ENCODE results near the gene NBAS. TPM values are rescaled to one million over a fixed set of nuclear protein-coding genes. Genes with fewer than 3 reads are reported as not detected.

NBAS gene
- polyA plus RNA-seq, 1 of the 3 experiments (the other 2 are of a cell fraction): 12.0 TPM

- DNase-seq: no peak
- no peaks in the 10 kb centered on the region for H4K20me1 ChIP-seq (ENCODE audit: insufficient read depth)
- ChIA-PET POLR2A (no interaction called here), CTCF (interaction anchor here (2.7 to 9.4 kb wide), 2 partner anchors 9 to 37 kb away, joined by 8 to 98 read pairs; no protein-coding TSS in a partner anchor)
- H3F3A ChIP-seq (replicated peaks; ENCODE audit: insufficient read depth): no peaks in the 10 kb centered on the region
- no peak overlapping the region for H3K4me3 ChIP-seq (ENCODE audit: low read depth in 2 of 2, low read length in 1 of 2)
- H3K27me3 ChIP-seq (ENCODE audit: insufficient read depth): no peaks in the 10 kb centered on the region
- H3K9me3 ChIP-seq: no peaks in the 10 kb centered on the region
- no peaks in the 10 kb centered on the region for H3K36me3 ChIP-seq (replicated peaks in 1 of 2; ENCODE audit: control insufficient read depth in 1 of 2, insufficient read depth in 2 of 2, low read length in 1 of 2)
- H3K4me2 ChIP-seq: no peak overlapping the region
- H2AFZ ChIP-seq (ENCODE audit: low read depth): no peak overlapping the region
- no peak overlapping the region for H3K27ac ChIP-seq (ENCODE audit: low read depth in 2 of 2, low read length in 1 of 2)
- H3K4me1 ChIP-seq (ENCODE audit: control insufficient read depth in 1 of 2, insufficient read depth in 2 of 2, low read depth in 1 of 2, low read length in 1 of 2): no peaks in the 10 kb centered on the region
- no peaks in the 10 kb centered on the region for H3K9me2 ChIP-seq
- 15% methylated on average over 1 of the region's 1 CpG for WGBS (ENCODE audit: low lambda C conversion rate)
- no peak overlapping the region for H3K9ac ChIP-seq
- TF ChIP-seq FOSL2 (IDR thresholded peaks at IDR 0.05; ENCODE audit: borderline replicate concordance, low read depth): no peak
- no peak for TF ChIP-seq YY1 (IDR thresholded peaks at IDR 0.05; ENCODE audit: low read depth)
- no peak for TF ChIP-seq CHD2 (IDR thresholded peaks at IDR 0.05; ENCODE audit: low read length, partially characterized antibody)
- no peak for TF ChIP-seq USF2 (IDR thresholded peaks at IDR 0.05; ENCODE audit: borderline replicate concordance, low read depth, low read length)
- no peak for TF ChIP-seq TAF1 (IDR thresholded peaks at IDR 0.05; ENCODE audit: borderline replicate concordance, low read depth, low read length)
- H3K79me2 ChIP-seq (ENCODE audit: insufficient read depth): no peaks in the 10 kb centered on the region
Observed at GRCh38 chr2:15583826-15584225, 22.7 kb upstream of the NBAS start.

GRCh38 chr2:15582710-15583357 lies 21.7 kb upstream of the NBAS start:
- H3K9me3 ChIP-seq: no peaks in the 10 kb centered on the region
- H4K20me1 ChIP-seq (ENCODE audit: insufficient read depth): no peaks in the 10 kb centered on the region
- no peaks in the 10 kb centered on the region for H3K36me3 ChIP-seq (replicated peaks in 1 of 2; ENCODE audit: control insufficient read depth in 1 of 2, insufficient read depth in 2 of 2, low read length in 1 of 2)
- H3K9ac ChIP-seq: no peak overlapping the region
- no peak for DNase-seq
- H3K4me1 ChIP-seq (ENCODE audit: control insufficient read depth in 1 of 2, insufficient read depth in 2 of 2, low read depth in 1 of 2, low read length in 1 of 2): no peaks in the 10 kb centered on the region
- CTCF ChIA-PET: no interaction called here
- WGBS (ENCODE audit: low lambda C conversion rate): 65% methylated on average over 15 of the region's 15 CpGs
- POLR2A ChIA-PET: no interaction called here
- no peaks in the 10 kb centered on the region for H3K27me3 ChIP-seq (ENCODE audit: insufficient read depth)
- no peak overlapping the region for H2AFZ ChIP-seq (ENCODE audit: low read depth)
- H3K4me2 ChIP-seq: no peak overlapping the region
- no peaks in the 10 kb centered on the region for H3K9me2 ChIP-seq
- no peak overlapping the region for H3K27ac ChIP-seq (ENCODE audit: low read depth in 2 of 2, low read length in 1 of 2)
- no peak overlapping the region for H3K4me3 ChIP-seq (ENCODE audit: low read depth in 2 of 2, low read length in 1 of 2)
- no peaks in the 10 kb centered on the region for H3K79me2 ChIP-seq (ENCODE audit: insufficient read depth)
- H3F3A ChIP-seq (replicated peaks; ENCODE audit: insufficient read depth): no peaks in the 10 kb centered on the region
- no peak for TF ChIP-seq CTCF (IDR thresholded peaks at IDR 0.05)
- no peak for TF ChIP-seq TEAD4 (IDR thresholded peaks at IDR 0.05; ENCODE audit: borderline replicate concordance, insufficient read depth)
- TF ChIP-seq EZH2phosphoT487 (IDR thresholded peaks at IDR 0.05; ENCODE audit: borderline replicate concordance, low read depth): no peak
- TF ChIP-seq GATA2 (CRISPR knock-in tag; IDR thresholded peaks at IDR 0.05): no peak
- no peak for TF ChIP-seq TAF1 (IDR thresholded peaks at IDR 0.05; ENCODE audit: borderline replicate concordance, low read depth, low read length)
- TF ChIP-seq NFIC (IDR thresholded peaks at IDR 0.05; ENCODE audit: borderline replicate concordance): no peak
- TF ChIP-seq TCF12 (IDR thresholded peaks at IDR 0.05): no peak
- no peak for TF ChIP-seq FOSL2 (IDR thresholded peaks at IDR 0.05; ENCODE audit: borderline replicate concordance, low read depth)
- TF ChIP-seq CHD2 (IDR thresholded peaks at IDR 0.05; ENCODE audit: low read length, partially characterized antibody): no peak
- no peak for TF ChIP-seq MAX (IDR thresholded peaks at IDR 0.05; ENCODE audit: low read depth)
- TF ChIP-seq POLR2AphosphoS5 (IDR thresholded peaks at IDR 0.05; ENCODE audit: low read depth, low read length): no peak
- TF ChIP-seq USF1 (IDR thresholded peaks at IDR 0.05; ENCODE audit: borderline replicate concordance, low read depth): no peak
- no peak for TF ChIP-seq ZBTB33 (IDR thresholded peaks at IDR 0.05; ENCODE audit: borderline replicate concordance, low read depth)
- TF ChIP-seq MXI1 (IDR thresholded peaks at IDR 0.05; ENCODE audit: low read depth, low read length): no peak
- TF ChIP-seq EP300 (IDR thresholded peaks at IDR 0.05; ENCODE audit: borderline replicate concordance in 1 of 2, low read depth in 1 of 2, low read length in 1 of 2): no peak
- TF ChIP-seq RCOR1 (IDR thresholded peaks at IDR 0.05; ENCODE audit: low read length): no peak

Data from SK-N-SH (cell line).